Panc1 (cell line): ENCODE data around the gene PRR19. TPM values are rescaled to one million over a fixed set of nuclear protein-coding genes. Genes with fewer than 3 reads are reported as not detected.

Experiments
- ATAC-seq: fragments of 200-7000 bp; cut with Tn5 transposase; 2 replicates; pipeline ENCODE4 v1.9.1; 2020; ENCODE audit warnings: mild to moderate bottlenecking, moderate library complexity
- Bru-seq: library from RNA; stranded (reverse); fragments of 400-500 nt; gene quantifications from one replicate; lab custom pipeline; 2021; lab: Mats Ljungman, UMichigan
- BruChase-seq, 2 experiments: library from RNA; stranded (reverse); fragments of 400-500 nt; gene quantifications; one replicate each; lab custom pipeline; 2021; lab: Mats Ljungman, UMichigan
- BruUV-seq: library from RNA; stranded (reverse); fragments of 400-500 nt; replicated peaks from 2 replicates; lab custom pipeline; 2021; lab: Mats Ljungman, UMichigan
- CTCF ChIA-PET: fragments of 300-600 bp; sonication (Branson Sonifier 250); formaldehyde crosslinking; loops from one replicate; lab custom pipeline; 2022; ENCODE audit warnings: antibody characterized with exemption; lab: Charles Lee
- POLR2A ChIA-PET: fragments of 300-600 bp; sonication (Branson Sonifier 250); formaldehyde crosslinking; loops from one replicate; lab custom pipeline; 2022; ENCODE audit warnings: antibody characterized with exemption; lab: Charles Lee
- DNase-seq: peaks from one replicate; pipeline ENCODE4 v3.0.0-alpha.2; 2010; ENCODE audit warnings: low read depth, low spot score
- H3K27ac ChIP-seq: 2 replicates; pipeline ENCODE4 v1.5.1; 2011; ENCODE audit warnings: mild to moderate bottlenecking, low read length, inconsistent platforms
- H3K27me3 ChIP-seq: fragments of 200-500 bp; sonication (Bioruptor generic); 2 replicates; pipeline ENCODE4 v1.6.0; 2014; ENCODE audit warnings: low read length, inconsistent platforms; ENCODE audit not compliant: control insufficient read depth, insufficient read depth
- H3K36me3 ChIP-seq: fragments of 200-500 bp; sonication (Bioruptor generic); 2 replicates; pipeline ENCODE4 v1.5.1; 2014; ENCODE audit warnings: inconsistent platforms, mild to moderate bottlenecking, low read length, moderate library complexity; ENCODE audit not compliant: control insufficient read depth, insufficient read depth
- H3K4me1 ChIP-seq: 2 replicates; pipeline ENCODE4 v1.5.1; 2011; ENCODE audit warnings: inconsistent platforms, mild to moderate bottlenecking, low read length, moderate library complexity; ENCODE audit not compliant: control insufficient read depth, insufficient read depth
- H3K4me3 ChIP-seq, 2 experiments: 2 replicates each; pipeline ENCODE4 v1.5.1; 2011 to 2012; ENCODE audit warnings: low read depth in 2 of 2, low read length in 2 of 2, mild to moderate bottlenecking in 2 of 2, inconsistent platforms in 1 of 2, moderate library complexity in 1 of 2
- H3K9me3 ChIP-seq: fragments of 200-500 bp; sonication (Bioruptor generic); 2 replicates; pipeline ENCODE4 v1.5.1; 2014; ENCODE audit warnings: low read depth, mild to moderate bottlenecking, inconsistent platforms, low read length, moderate library complexity; ENCODE audit not compliant: control insufficient read depth, insufficient read depth
- POLR2AphosphoS5 ChIP-seq: IDR thresholded peaks from 2 replicates; pipeline ENCODE4 v1.6.1; 2012; ENCODE audit warnings: mild to moderate bottlenecking, low read depth, low read length, moderate library complexity
- SIN3A ChIP-seq: IDR thresholded peaks from 2 replicates; pipeline ENCODE4 v1.6.1; 2012; ENCODE audit warnings: low read depth, mild to moderate bottlenecking, low read length, moderate library complexity, borderline replicate concordance; ENCODE audit not compliant: insufficient read depth
- TCF7L2 ChIP-seq: IDR thresholded peaks from 2 replicates; pipeline ENCODE4 v1.6.1; 2011; ENCODE audit warnings: mild to moderate bottlenecking, low read depth, low read length, inconsistent platforms
- in situ Hi-C: cut with HindIII; loops from 2 replicates; pipeline ENCODE4 v1.10.0; 2016; ENCODE audit warnings: low sequenced_read_pairs, low pct_unique_long_range_greater_than_20kb
- intact Hi-C: fragments of 100-400 bp; cut with micrococcal nuclease; formaldehyde crosslinking; loops from one replicate; pipeline ENCODE4 v1.10.0; 2022; ENCODE audit not compliant: unreplicated experiment
- long read RNA-seq: library from polyadenylated mRNA; unstranded; transcript quantifications from one replicate; pipeline ENCODE4 v2.0.0, GENCODE V29; 2021; ENCODE audit not compliant: unreplicated experiment
- polyA plus RNA-seq: library from polyadenylated mRNA; unstranded; fragments of >200 nt; gene quantifications from one replicate; pipeline ENCODE4 v1.2.1, GENCODE V29; 2012; ENCODE audit warnings: missing spikeins; ENCODE audit not compliant: insufficient read length
- total RNA-seq: library from RNA; stranded (reverse); gene quantifications from one replicate; pipeline ENCODE4 v1.2.1, GENCODE V29; 2021; ENCODE audit not compliant: unreplicated experiment
- TF ChIP-seq, protein P1 (sequence below): fragments of 450-650 bp; IDR thresholded peaks from 2 replicates; pipeline ENCODE4 v1.5.1; 2017; ENCODE audit warnings: mild to moderate bottlenecking
- TF ChIP-seq, protein P2 (sequence below), 2 experiments: IDR thresholded peaks; 2 replicates each; pipeline ENCODE4 v1.6.1; 2011 to 2012; ENCODE audit warnings: low read depth in 2 of 2, control low read depth in 1 of 2, low read length in 1 of 2, mild to moderate bottlenecking in 1 of 2, moderate library complexity in 1 of 2; ENCODE audit not compliant: insufficient read depth in 1 of 2

Gene PRR19, protein sequence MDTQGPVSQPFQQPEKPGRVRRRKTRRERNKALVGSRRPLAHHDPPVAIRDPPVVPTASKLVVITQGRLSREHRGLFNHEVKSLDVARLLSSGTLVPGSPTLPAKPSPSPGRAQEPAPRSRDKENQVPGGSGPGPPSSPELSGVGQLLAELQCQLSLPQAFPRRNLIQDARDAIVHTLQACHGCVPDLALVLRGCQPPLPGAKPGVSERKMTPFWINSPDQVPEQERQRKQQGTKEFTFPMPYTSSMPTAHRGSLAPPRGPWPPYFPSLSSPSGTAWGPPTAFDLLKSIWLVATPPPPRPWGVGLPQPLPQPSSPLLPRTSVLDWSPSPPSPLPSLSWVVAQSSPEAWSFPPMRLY
- total RNA-seq = 2.1 TPM
- polyA plus RNA-seq = 2.2 TPM
- percentile 32 among the genes with signal in this experiment for Bru-seq, nascent RNA
- BruChase-seq, experiment 1, labeled RNA remaining after a 2-hour chase = percentile 35 among the genes with signal in this experiment
- BruChase-seq, experiment 2, labeled RNA remaining after a 6-hour chase = percentile 39 among the genes with signal in this experiment
- long read RNA-seq, partial matches to known transcripts = 1 of 1 reads
- long read RNA-seq, other reads (novel, unspliced or antisense) = 0 of 1 reads

DNA sequence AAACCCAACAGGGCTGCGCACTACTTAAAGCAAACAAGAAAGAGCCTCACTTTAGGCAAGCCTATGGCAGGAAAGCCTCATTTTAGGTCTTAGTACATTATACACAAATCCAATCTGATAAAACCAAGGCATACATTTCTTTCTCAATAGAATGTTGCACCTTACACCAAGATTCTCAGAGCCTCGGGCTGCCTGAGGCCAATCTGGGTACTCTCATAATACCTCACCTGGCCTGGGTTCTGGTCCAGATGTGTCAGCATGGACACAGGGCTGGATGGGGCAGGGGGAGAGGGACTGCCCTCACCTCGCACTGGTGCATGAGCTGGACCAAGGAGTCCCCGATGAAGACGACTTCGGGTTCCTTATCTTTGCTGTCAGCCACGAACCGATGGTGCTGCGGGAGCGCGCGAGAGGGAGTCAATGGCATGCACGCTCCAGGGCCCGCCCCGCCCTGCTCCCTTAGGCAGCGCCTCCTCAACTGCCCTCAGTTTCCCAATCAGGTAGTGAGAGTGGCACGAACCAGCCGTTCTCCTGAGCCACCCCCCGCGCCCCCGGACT lies at the start of gene PRR19:
Gene PRR19 (plus strand): TSS at position 487 of the 558 bp plus-strand sequence. CDS start 7,453 bp downstream, outside the sequence.
- no peak for DNase-seq
- POLR2A ChIA-PET = no interaction called here
- intact Hi-C loops (no loop called here), in situ Hi-C loops (no loop called here)
- H3K4me1 ChIP-seq = peaks cover 13% of the 10 kb centered on the region
- peak; percentile 53 for ATAC-seq
- BruUV-seq = TSS peak; percentile 85
- CTCF ChIA-PET = no interaction called here
- TF ChIP-seq, protein P1, sequence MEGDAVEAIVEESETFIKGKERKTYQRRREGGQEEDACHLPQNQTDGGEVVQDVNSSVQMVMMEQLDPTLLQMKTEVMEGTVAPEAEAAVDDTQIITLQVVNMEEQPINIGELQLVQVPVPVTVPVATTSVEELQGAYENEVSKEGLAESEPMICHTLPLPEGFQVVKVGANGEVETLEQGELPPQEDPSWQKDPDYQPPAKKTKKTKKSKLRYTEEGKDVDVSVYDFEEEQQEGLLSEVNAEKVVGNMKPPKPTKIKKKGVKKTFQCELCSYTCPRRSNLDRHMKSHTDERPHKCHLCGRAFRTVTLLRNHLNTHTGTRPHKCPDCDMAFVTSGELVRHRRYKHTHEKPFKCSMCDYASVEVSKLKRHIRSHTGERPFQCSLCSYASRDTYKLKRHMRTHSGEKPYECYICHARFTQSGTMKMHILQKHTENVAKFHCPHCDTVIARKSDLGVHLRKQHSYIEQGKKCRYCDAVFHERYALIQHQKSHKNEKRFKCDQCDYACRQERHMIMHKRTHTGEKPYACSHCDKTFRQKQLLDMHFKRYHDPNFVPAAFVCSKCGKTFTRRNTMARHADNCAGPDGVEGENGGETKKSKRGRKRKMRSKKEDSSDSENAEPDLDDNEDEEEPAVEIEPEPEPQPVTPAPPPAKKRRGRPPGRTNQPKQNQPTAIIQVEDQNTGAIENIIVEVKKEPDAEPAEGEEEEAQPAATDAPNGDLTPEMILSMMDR = no peak
- TF ChIP-seq, protein P2, sequence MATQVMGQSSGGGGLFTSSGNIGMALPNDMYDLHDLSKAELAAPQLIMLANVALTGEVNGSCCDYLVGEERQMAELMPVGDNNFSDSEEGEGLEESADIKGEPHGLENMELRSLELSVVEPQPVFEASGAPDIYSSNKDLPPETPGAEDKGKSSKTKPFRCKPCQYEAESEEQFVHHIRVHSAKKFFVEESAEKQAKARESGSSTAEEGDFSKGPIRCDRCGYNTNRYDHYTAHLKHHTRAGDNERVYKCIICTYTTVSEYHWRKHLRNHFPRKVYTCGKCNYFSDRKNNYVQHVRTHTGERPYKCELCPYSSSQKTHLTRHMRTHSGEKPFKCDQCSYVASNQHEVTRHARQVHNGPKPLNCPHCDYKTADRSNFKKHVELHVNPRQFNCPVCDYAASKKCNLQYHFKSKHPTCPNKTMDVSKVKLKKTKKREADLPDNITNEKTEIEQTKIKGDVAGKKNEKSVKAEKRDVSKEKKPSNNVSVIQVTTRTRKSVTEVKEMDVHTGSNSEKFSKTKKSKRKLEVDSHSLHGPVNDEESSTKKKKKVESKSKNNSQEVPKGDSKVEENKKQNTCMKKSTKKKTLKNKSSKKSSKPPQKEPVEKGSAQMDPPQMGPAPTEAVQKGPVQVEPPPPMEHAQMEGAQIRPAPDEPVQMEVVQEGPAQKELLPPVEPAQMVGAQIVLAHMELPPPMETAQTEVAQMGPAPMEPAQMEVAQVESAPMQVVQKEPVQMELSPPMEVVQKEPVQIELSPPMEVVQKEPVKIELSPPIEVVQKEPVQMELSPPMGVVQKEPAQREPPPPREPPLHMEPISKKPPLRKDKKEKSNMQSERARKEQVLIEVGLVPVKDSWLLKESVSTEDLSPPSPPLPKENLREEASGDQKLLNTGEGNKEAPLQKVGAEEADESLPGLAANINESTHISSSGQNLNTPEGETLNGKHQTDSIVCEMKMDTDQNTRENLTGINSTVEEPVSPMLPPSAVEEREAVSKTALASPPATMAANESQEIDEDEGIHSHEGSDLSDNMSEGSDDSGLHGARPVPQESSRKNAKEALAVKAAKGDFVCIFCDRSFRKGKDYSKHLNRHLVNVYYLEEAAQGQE (IDR thresholded peaks at IDR 0.05; ENCODE audit: insufficient read depth in 1 of 2, low read depth in 2 of 2, low read length in 1 of 2) = no peak
- TF ChIP-seq POLR2AphosphoS5 (no peak), TCF7L2 (no peak), SIN3A (no peak)
- no peaks in the 10 kb centered on the region for H3K9me3 ChIP-seq
- H3K27ac ChIP-seq = peak within 1 kb of the TSS; percentile 79
- H3K4me3 ChIP-seq = peak within 1 kb of the TSS; percentile 76 to 77
- no peaks in the 10 kb centered on the region; the same call in 1 of the 2 replicates for H3K36me3 ChIP-seq
- no peaks in the 10 kb centered on the region for H3K27me3 ChIP-seq

DNA sequence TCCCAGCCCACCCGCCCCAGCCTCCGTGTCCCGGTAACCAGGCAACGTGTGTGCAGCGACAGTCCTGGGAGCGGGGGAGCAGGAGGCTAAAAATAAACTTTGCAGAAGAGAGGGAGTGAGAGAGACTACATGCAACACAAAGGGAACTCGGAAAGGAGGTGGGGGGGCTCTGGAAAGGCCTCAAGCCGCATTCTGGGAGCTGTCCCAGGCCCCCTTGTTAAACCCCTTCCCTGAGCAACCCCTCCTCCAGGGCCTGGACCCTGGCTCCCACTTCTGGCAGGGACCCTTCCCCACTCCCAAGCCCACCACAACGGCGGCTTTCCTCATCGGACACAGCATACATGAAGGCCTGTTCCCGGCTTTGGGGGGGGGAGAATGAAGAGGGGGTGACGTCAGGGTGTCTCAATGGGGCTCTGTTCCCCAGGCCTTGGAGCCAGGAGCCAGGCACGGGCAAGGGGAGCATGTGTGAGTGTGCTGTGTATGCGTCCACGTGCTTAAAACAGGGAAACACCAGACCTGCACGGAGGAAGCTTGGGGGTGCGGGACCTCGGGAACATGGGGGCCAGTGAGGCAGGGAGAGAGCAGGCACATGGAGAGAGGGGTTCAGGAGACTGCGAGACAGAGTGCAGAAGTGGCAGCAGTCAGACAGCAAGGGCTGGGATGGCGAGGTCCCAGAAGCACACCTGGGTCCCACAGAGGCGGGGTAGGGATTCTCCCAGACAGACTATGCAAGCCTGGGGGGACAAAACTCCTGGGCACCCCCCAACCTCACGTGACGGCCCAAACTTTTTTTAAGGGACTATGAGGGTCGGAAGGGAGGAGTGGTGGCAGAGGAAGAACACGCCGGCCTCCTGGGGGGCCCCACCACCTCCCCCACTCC lies 49.3 kb upstream of the PRR19 start:
- intact Hi-C loops = no loop called here
- no TSS peak for BruUV-seq
- ATAC-seq (no peak), DNase-seq (no peak)
- CTCF ChIA-PET = no interaction called here
- Histone ChIP-seq H3K4me3 (peak overlapping the region; percentile 57 to 66), H3K36me3 (no peaks in the 10 kb centered on the region; the same call in 1 of the 2 replicates), H3K27ac (peak overlapping the region; percentile 84), H3K4me1 (peaks cover 29% of the 10 kb centered on the region), H3K27me3 (no peaks in the 10 kb centered on the region), H3K9me3 (no peaks in the 10 kb centered on the region)
- in situ Hi-C loops = no loop called here
- no peak for TF ChIP-seq TCF7L2
- TF ChIP-seq, protein P1 = no peak
- POLR2A ChIA-PET = interaction anchor here (0.6 kb wide), 1 partner anchor 59 kb away, joined by 3 read pairs; no protein-coding TSS in a partner anchor
